Activated CD8-positive, alpha-beta T cell treated with anti-CD3 and anti-CD28 coated beads, Interleukin-2, amount 10 ng/mL, durations not matched to agents 7 days and 5 days (primary cell): ENCODE measurements around the gene ATP2A1. TPM values are rescaled to one million over a fixed set of nuclear protein-coding genes. Genes with fewer than 3 reads are reported as not detected.
"Not testable (repeated sequence)": the region's sequence is repeated elsewhere in the genome, so short reads cannot be mapped to it uniquely, and the experiment has no call there.

Experiments
- ATAC-seq: fragments of 150-1000 bp; cut with Tn5 transposase; one replicate; pipeline ENCODE4 v1.10.0; 2021; ENCODE audit warnings: moderate library complexity
- CTCF ChIA-PET: fragments of 350-600 bp; sonication (Branson Sonifier 250); formaldehyde crosslinking; loops from one replicate; lab custom pipeline; 2021; ENCODE audit warnings: antibody characterized with exemption; lab: Charles Lee
- POLR2A ChIA-PET: fragments of 350-600 bp; sonication (Branson Sonifier 250); formaldehyde crosslinking; loops from one replicate; lab custom pipeline; 2021; ENCODE audit warnings: antibody characterized with exemption; lab: Charles Lee
- DNase-seq: peaks from one replicate; pipeline ENCODE4 v3.0.0-alpha.2; 2020
- H3K27ac Mint-ChIP-seq: one replicate; pipeline ENCODE4 v1.8.0; 2021; ENCODE audit warnings: mild to moderate bottlenecking, mixed read lengths
- H3K27me3 Mint-ChIP-seq: one replicate; pipeline ENCODE4 v1.8.0; 2021; ENCODE audit warnings: low read depth, mixed read lengths
- H3K36me3 Mint-ChIP-seq: one replicate; pipeline ENCODE4 v1.8.0; 2021; ENCODE audit warnings: low read depth, mixed read lengths
- H3K4me1 Mint-ChIP-seq: one replicate; pipeline ENCODE4 v1.8.0; 2021; ENCODE audit warnings: low read depth, mixed read lengths
- H3K4me3 Mint-ChIP-seq: one replicate; pipeline ENCODE4 v1.8.0; 2021; ENCODE audit warnings: mild to moderate bottlenecking, mixed read lengths
- H3K9me3 Mint-ChIP-seq: one replicate; pipeline ENCODE4 v1.8.0; 2022; ENCODE audit warnings: mixed read lengths; ENCODE audit not compliant: insufficient read depth
- total RNA-seq, 2 experiments: library from RNA; stranded (reverse); gene quantifications; one replicate each; pipeline ENCODE4 v1.2.3, GENCODE V29; 2021

Gene ATP2A1
- total RNA-seq, 2 experiments from 2014 or later = 1.8 to 2.1 TPM

DNA sequence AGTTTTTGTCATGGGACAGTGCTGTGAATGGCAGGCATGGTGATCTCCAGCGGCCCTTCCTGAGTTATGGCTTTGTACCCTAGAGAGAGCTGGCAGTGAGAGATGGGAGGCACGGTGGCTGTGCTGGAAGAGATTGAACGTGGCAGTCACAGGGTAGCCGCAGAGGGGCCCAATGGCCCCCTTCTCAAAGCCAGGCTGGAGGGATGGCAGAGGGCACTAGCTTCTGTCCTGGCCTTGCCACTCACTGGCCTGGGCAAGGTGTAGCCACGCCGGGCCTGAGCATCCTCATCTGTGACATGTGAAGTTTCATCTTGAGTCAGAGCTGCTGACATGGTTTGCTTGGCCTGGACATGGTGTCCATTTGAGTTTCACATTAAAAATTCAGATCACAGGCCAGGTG lies 3.9 kb upstream of the ATP2A1 start:
- peaks cover 25% of the 10 kb centered on the region for H3K4me1 Mint-ChIP-seq
- DNase-seq (no peak), ATAC-seq (no peak)
- ChIA-PET POLR2A (interaction anchor here (1.6 kb wide), 1 partner anchor 11 kb away, joined by 6 read pairs; the partner anchor contains the start of gene SH2B1), CTCF (interaction anchor here (0.8 to 3.7 kb wide), 6 partner anchors 16 to 71 kb away, joined by 3 to 45 read pairs (median 3); no protein-coding TSS in a partner anchor)
- H3K27ac Mint-ChIP-seq = no peak overlapping the region
- H3K27me3 Mint-ChIP-seq = no peaks in the 10 kb centered on the region
- peaks cover 21% of the 10 kb centered on the region for H3K36me3 Mint-ChIP-seq
- H3K4me3 Mint-ChIP-seq = no peak overlapping the region
- no peaks in the 10 kb centered on the region for H3K9me3 Mint-ChIP-seq

DNA sequence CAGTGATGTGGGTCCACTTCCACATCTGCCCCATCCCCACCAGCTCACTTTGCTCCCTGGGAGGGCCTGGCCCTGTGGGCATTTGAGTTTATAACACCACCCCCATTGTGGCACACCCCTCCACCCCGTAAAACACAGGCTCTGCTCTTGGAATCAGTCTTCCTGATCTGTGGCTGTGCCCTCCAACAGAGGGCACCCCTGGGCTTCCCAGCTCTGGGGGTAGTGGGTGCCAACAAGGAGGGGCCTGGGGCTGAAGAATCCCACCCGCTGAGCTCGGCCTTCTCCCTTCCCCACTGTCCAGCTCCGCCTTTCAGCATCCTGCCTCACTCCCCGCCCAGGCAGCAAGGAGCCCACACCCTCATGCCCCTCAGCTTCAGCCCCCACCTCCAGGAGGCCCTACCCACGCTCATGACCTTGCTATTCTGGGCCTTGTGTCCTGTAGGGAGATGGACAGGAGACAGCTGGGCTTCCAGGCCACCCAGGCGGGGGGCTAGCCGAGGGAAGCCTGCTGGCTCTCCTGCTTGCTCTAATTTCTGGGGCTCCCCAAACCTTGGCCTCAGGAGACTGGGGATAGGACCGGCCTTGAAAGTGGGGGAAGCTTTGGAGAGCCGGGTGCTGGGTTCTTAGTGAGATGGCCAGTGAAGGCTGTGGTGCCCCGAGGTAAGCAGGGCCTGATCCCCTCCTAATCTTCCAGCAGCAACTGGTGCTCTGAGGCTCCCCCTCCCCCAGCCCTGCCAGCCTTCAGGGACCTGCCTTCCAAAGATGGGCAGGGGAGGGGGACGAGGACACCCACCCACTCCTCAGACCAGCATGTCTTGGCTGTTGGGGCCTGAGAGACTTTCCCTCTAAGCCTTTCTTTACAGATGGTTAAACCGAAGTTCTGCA lies 2.9 kb upstream of the ATP2A1 start:
- no peak overlapping the region for H3K27ac Mint-ChIP-seq

DNA sequence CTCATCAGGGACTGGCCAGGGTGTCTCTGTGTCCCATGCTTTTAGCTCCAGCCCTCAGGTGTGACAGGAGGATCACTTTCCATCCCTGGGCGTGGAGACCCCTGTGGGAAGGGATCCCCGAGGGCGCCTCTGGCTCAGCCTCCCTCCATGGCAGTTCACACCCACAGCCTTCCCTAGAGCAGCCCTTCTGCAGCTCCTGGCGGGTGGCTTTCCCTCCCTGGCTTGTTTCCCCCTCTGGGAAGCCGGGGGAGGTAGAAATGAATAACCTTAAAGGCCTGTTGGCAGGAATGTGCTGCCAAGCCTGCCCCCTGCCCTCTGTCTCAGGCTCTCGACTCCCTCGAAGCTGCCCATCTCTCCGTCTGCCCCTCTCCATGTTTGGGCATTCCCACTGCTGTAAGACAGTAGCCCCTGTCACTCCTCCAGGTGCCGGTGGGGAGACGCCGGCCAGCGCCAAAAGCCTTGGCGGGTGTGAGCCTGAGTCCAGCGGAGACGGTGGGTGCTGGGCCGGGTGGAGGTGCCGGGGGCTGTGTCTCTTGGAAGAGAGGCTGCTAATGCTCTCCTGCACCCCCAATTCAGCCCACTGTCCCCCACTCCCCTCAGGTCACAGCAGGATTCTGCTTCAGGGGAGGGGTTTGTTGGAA lies 2.1 kb upstream of the ATP2A1 start:
- DNase-seq (no peak), ATAC-seq (no peak)
- CTCF ChIA-PET = interaction anchor here (1.0 to 3.7 kb wide), 2 partner anchors 10 to 69 kb away, joined by 3 to 45 read pairs; no protein-coding TSS in a partner anchor
- POLR2A ChIA-PET = interaction anchor here (0.9 kb wide), 1 partner anchor 69 kb away, joined by 3 read pairs; no protein-coding TSS in a partner anchor
- peaks cover 4% of the 10 kb centered on the region for H3K27me3 Mint-ChIP-seq
- peaks cover 12% of the 10 kb centered on the region for H3K36me3 Mint-ChIP-seq
- H3K4me3 Mint-ChIP-seq = no peak overlapping the region
- H3K9me3 Mint-ChIP-seq = no peaks in the 10 kb centered on the region
- H3K4me1 Mint-ChIP-seq = peaks cover 36% of the 10 kb centered on the region
- no peak overlapping the region for H3K27ac Mint-ChIP-seq

More for the DNA sequence above, 2.9 kb upstream of the ATP2A1 start:
- POLR2A ChIA-PET = interaction anchor here (0.9 kb wide), 1 partner anchor 70 kb away, joined by 3 read pairs; no protein-coding TSS in a partner anchor
- no peak for ATAC-seq
- Mint-ChIP-seq H3K36me3 (peaks cover 13% of the 10 kb centered on the region), H3K9me3 (no peaks in the 10 kb centered on the region), H3K4me3 (no peak overlapping the region), H3K4me1 (peaks cover 28% of the 10 kb centered on the region), H3K27me3 (no peaks in the 10 kb centered on the region)
- CTCF ChIA-PET = interaction anchor here (1.0 to 3.7 kb wide), 2 partner anchors 11 to 70 kb away, joined by 3 to 45 read pairs; no protein-coding TSS in a partner anchor
- no peak for DNase-seq

DNA sequence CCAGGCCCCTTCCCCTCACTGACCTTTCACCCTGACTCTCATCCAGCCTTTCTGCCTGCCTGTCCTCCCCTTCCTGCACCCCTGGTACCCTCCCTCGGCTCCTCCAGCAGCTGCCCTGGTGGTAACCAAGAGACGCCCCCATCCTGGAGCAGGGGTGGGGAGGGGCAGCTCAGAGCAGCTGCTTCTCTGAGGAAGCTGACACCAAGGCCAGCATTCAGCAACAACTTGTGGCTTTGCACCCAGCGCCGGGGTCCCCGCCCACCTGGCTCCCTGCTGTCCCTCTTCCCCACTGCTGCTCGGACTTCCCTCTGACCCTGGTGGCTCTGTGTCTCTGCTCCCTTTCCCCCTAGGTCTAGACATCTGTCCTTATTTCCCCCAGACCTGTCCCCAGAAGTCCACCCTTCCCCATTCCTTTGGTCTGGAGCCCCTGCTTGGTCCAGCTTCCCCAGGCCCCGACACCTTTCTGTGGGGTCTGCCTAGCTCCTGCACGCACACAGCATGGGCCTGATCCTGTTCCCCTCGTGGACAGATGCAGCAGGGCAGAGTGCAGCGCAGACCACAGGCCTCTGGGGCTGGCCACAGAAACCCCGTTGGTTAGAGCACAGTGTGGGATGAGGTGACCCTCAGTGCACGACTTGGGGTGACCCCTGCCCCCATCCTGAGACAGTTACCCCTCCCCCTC lies 1.2 kb upstream of the ATP2A1 start:
- ATAC-seq = no peak
- Mint-ChIP-seq H3K27ac (no peak overlapping the region), H3K9me3 (no peaks in the 10 kb centered on the region), H3K27me3 (peaks cover 6% of the 10 kb centered on the region), H3K36me3 (peaks cover 12% of the 10 kb centered on the region), H3K4me3 (no peak overlapping the region), H3K4me1 (peaks cover 38% of the 10 kb centered on the region)
- DNase-seq = peak; percentile 36
- ChIA-PET POLR2A (no interaction called here), CTCF (no interaction called here)

DNA sequence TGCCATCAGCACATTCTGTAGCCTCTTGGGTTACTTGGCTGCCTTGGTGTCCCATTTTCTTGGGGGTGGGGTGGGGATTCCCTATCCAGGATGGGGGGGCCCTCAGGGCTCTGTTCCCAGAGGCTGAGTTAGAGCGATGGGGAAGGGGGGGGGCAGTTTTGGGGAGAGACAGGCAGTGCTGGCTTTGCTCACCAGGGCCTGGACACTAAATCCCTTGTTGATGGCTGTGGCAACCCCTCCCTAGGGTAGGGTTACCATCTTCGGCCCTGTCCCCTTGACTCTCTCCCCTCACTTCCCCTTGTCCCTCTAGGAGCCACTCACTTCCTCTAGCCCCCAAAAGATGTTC lies 660 bp upstream of the ATP2A1 start:
- Mint-ChIP-seq H3K27me3 (peaks cover 6% of the 10 kb centered on the region), H3K4me3 (peak overlapping the region; percentile 34), H3K27ac (no peak overlapping the region), H3K9me3 (no peaks in the 10 kb centered on the region), H3K4me1 (peaks cover 38% of the 10 kb centered on the region), H3K36me3 (peaks cover 12% of the 10 kb centered on the region)
- POLR2A ChIA-PET = no interaction called here
- CTCF ChIA-PET = interaction anchor here (3.9 kb wide), 1 partner anchor 67 kb away, joined by 28 read pairs; no protein-coding TSS in a partner anchor
- ATAC-seq (no peak), DNase-seq (no peak)

DNA sequence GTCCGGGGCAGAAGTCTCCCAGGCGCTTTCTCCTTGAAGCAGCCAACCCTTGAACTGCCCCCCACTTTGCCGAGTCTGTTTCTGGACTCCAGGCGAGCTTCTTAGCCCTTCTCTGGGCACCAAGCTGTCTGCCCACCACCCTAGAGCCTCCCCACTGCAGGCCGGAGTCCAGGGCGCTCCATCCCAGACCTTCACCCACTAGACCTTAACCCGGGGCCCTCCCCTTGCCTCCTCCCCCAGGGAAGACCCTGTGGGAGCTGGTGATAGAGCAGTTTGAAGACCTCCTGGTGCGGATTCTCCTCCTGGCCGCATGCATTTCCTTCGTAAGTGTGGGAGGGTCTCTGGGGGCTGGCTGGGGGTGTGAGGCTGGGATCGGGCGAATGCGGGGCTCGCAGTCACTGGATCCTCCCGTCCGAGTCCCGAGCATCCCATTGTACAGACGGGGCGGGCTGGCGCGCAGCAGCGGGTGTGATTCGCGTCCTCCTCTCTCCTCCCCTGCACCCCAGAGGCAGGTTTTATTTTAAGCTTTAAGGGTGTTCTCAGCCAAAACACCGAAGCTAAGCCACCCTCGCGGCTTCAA lies 1.1 kb downstream of the ATP2A1 start:
- peaks cover 38% of the 10 kb centered on the region for H3K4me1 Mint-ChIP-seq
- DNase-seq (no peak), ATAC-seq (peak; percentile 56)
- ChIA-PET CTCF (interaction anchor here (0.7 to 3.9 kb wide), 4 partner anchors 15 to 66 kb away, joined by 3 to 28 read pairs (median 4); no protein-coding TSS in a partner anchor), POLR2A (interaction anchor here (0.6 to 3.4 kb wide), 7 partner anchors 10 to 95 kb away, joined by 3 to 26 read pairs (median 6); partner anchors contain the start of genes SH2B1, SPNS1 and TUFM)
- H3K4me3 Mint-ChIP-seq = peak overlapping the region; percentile 93
- H3K9me3 Mint-ChIP-seq = no peaks in the 10 kb centered on the region
- peak overlapping the region; percentile 83 for H3K27ac Mint-ChIP-seq
- peaks cover 6% of the 10 kb centered on the region for H3K27me3 Mint-ChIP-seq
- H3K36me3 Mint-ChIP-seq = peaks cover 2% of the 10 kb centered on the region

DNA sequence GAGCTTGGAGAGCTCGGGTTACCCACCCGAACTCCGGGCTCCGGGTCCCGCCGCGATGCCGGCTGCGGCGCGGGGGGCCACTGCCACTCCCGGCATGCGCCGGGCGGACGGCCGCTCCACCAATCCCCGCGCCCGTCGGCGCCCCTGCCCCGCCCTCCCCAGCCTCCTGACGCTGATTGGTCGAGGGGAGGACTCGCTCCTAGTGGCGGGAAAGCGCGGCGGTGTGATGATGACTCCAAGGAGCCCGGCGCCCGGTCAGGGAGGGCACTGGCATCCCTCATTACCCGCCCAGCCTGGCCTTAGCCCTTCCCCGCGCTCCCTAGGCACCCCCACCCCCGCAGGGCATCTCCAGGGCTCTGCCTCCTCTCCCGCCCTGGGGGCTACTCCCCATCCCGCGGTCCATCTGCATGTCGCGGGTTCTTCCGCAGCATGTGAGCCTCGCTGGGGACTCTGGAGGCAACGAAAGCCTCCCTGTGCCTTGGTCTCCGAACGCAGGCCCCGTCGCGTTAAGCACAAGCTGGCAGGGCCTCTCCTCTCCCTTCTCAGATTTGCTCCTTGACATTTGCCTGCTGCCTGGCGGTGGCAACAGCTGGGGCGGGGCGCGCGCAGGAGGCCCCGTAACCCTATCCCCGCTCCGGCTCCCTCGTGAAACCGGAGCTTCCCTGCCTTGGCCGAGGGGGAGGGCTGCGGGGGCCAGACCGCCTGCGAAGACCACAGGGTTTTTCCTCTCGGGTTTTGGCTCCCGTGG lies 1.7 kb downstream of the ATP2A1 start:
- DNase-seq (peak; percentile 94), ATAC-seq (peak; percentile 97)
- H3K4me3 Mint-ChIP-seq = peak overlapping the region; percentile 93
- H3K27me3 Mint-ChIP-seq = peaks cover 6% of the 10 kb centered on the region
- peaks cover 38% of the 10 kb centered on the region for H3K4me1 Mint-ChIP-seq
- H3K9me3 Mint-ChIP-seq = no peaks in the 10 kb centered on the region
- ChIA-PET CTCF (interaction anchor here (0.7 to 3.9 kb wide), 5 partner anchors 16 to 65 kb away, joined by 3 to 28 read pairs (median 4); partner anchors contain the start of gene TUFM), POLR2A (interaction anchor here (0.6 to 3.4 kb wide), 8 partner anchors 11 to 94 kb away, joined by 3 to 26 read pairs (median 6); partner anchors contain the start of genes SH2B1, SPNS1 and TUFM)
- H3K27ac Mint-ChIP-seq = peak overlapping the region; percentile 83
- H3K36me3 Mint-ChIP-seq = peaks cover 2% of the 10 kb centered on the region

DNA sequence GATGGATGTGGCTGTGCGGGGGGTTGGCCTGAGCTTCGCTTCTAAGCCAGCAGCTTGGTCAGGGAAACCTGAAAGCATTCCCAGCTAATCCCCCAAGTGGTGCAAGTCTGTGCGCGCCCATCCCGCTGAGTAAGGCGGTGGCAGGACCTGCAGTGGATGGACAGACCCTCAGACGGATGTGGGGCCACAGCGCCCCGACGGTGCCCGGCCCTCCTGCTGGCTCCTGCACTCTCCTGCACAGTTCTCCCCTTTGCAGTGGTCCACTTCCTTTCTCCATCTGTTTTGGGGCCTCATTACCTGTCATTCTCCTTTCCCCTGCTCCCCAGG lies 2.3 kb downstream of the ATP2A1 start:
- ChIA-PET CTCF (interaction anchor here (1.0 to 3.9 kb wide), 3 partner anchors 34 to 64 kb away, joined by 3 to 28 read pairs (median 6); partner anchors contain the start of gene TUFM), POLR2A (interaction anchor here (0.6 to 3.4 kb wide), 6 partner anchors 11 to 93 kb away, joined by 3 to 26 read pairs (median 6); partner anchors contain the start of genes SH2B1, SPNS1 and TUFM)
- Mint-ChIP-seq H3K4me1 (peaks cover 38% of the 10 kb centered on the region), H3K27me3 (peaks cover 6% of the 10 kb centered on the region), H3K9me3 (no peaks in the 10 kb centered on the region), H3K27ac (peak overlapping the region; percentile 59), H3K4me3 (peak overlapping the region; percentile 93), H3K36me3 (peaks cover 2% of the 10 kb centered on the region)
- no peak for ATAC-seq
- no peak for DNase-seq

DNA sequence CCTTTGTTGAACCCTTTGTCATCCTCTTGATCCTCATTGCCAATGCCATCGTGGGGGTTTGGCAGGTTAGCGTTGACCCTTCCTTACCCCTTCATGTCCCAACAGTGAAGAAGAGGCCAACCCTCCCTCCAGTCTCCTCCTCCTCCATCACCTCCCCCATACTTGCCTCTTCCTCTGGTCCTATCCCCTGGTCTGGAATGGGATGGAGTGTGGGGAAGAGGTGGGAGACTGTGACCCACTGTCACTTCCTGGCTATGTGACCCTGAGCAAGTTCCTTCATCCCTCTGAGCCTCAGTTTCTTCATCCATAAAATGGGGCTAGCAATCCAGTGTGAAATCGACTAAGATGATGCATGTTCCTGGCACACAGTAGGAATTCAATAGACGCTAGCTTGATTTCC lies 2.7 kb downstream of the ATP2A1 start:
- peaks cover 38% of the 10 kb centered on the region for H3K4me1 Mint-ChIP-seq
- peaks cover 2% of the 10 kb centered on the region for H3K36me3 Mint-ChIP-seq
- POLR2A ChIA-PET = interaction anchor here (0.6 to 3.4 kb wide), 3 partner anchors 17 to 69 kb away, joined by 3 to 26 read pairs (median 8); partner anchors contain the start of genes SH2B1 and TUFM
- H3K27ac Mint-ChIP-seq = peak overlapping the region; percentile 59
- no peaks in the 10 kb centered on the region for H3K9me3 Mint-ChIP-seq
- ATAC-seq = no peak
- peaks cover 6% of the 10 kb centered on the region for H3K27me3 Mint-ChIP-seq
- no peak for DNase-seq
- peak overlapping the region; percentile 93 for H3K4me3 Mint-ChIP-seq
- CTCF ChIA-PET = interaction anchor here (1.0 to 3.9 kb wide), 3 partner anchors 34 to 64 kb away, joined by 3 to 28 read pairs (median 6); partner anchors contain the start of gene TUFM

DNA sequence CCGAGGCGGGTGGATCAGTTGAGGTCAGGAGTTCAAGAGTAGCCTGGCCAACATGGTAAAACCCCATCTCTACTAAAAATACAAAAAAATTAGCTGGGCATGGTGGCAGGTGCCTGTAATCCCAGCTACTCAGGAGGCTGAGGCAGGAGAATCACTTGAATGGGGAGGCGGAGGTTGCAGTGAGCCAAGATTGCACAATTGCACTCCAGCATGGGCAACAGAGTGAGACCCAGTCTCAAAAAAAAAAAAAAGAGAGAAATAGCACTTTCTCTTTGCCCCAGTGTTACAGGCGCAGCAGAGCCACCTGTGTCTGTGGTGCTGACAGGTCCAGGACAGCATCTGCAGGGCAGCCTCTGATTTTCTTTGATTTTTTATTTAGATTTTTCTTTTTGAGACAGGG lies 3.3 kb downstream of the ATP2A1 start:
- DNase-seq, H3K27me3 Mint-ChIP-seq, H3K9me3 Mint-ChIP-seq, H3K27ac Mint-ChIP-seq, H3K4me3 Mint-ChIP-seq, H3K36me3 Mint-ChIP-seq, ATAC-seq, POLR2A ChIA-PET: not testable (repeated sequence)
- H3K4me1 Mint-ChIP-seq = peaks cover 38% of the 10 kb centered on the region
- CTCF ChIA-PET = interaction anchor here (1.7 to 3.9 kb wide), 2 partner anchors 35 to 63 kb away, joined by 6 to 28 read pairs; partner anchors contain the start of gene TUFM
